DOHH2 (cell line): ENCODE measurements around the gene ECHS1.

ENCODE experiments used
- H3F3A ChIP-seq: fragments of 200-600 bp; sonication (generic), shearing (Covaris generic); 2 replicates; pipeline ENCODE4 v1.6.0; 2016; ENCODE audit warnings: antibody characterized with exemption, mild to moderate bottlenecking; ENCODE audit not compliant: control insufficient read depth, insufficient read depth
- H3K27ac ChIP-seq: fragments of 200-600 bp; sonication (generic); 2 replicates; pipeline ENCODE4 v1.5.1; 2014; ENCODE audit warnings: low read depth, mild to moderate bottlenecking, low read length, moderate library complexity
- H3K27me3 ChIP-seq: fragments of 200-600 bp; sonication (generic); 2 replicates; pipeline ENCODE4 v1.6.1; 2014; ENCODE audit warnings: mild to moderate bottlenecking, low read length, mixed read lengths; ENCODE audit not compliant: control insufficient read depth
- H3K36me3 ChIP-seq: fragments of 200-600 bp; sonication (generic); 2 replicates; pipeline ENCODE4 v1.6.1; 2014; ENCODE audit warnings: mild to moderate bottlenecking, low read length, moderate library complexity, mixed read lengths; ENCODE audit not compliant: control insufficient read depth
- H3K4me1 ChIP-seq: fragments of 200-600 bp; sonication (generic); 2 replicates; pipeline ENCODE4 v1.6.1; 2014; ENCODE audit warnings: mild to moderate bottlenecking, low read length, mixed read lengths; ENCODE audit not compliant: control insufficient read depth
- H3K4me2 ChIP-seq: fragments of 200-600 bp; sonication (generic); 2 replicates; pipeline ENCODE4 v1.6.0; 2014; ENCODE audit warnings: mild to moderate bottlenecking, low read length, moderate library complexity
- H3K4me3 ChIP-seq: fragments of 200-600 bp; sonication (generic); 2 replicates; pipeline ENCODE4 v1.5.1; 2014; ENCODE audit warnings: mild to moderate bottlenecking, low read length, mixed read lengths
- H3K79me2 ChIP-seq: fragments of 200-600 bp; sonication (generic); 2 replicates; pipeline ENCODE4 v1.6.1; 2014; ENCODE audit warnings: mild to moderate bottlenecking, low read length, mixed read lengths; ENCODE audit not compliant: control insufficient read depth
- H3K9me2 ChIP-seq: fragments of 200-600 bp; sonication (generic); replicated peaks from 2 replicates; pipeline ENCODE4 v1.6.1; 2014; ENCODE audit warnings: mild to moderate bottlenecking, low read length, mixed read lengths; ENCODE audit not compliant: control insufficient read depth
- H3K9me3 ChIP-seq: fragments of 200-600 bp; sonication (generic); 2 replicates; pipeline ENCODE4 v1.6.1; 2014; ENCODE audit warnings: antibody characterized with exemption, low read length, mixed read lengths; ENCODE audit not compliant: control insufficient read depth, insufficient read depth
- H4K20me1 ChIP-seq: fragments of 200-600 bp; sonication (generic); 2 replicates; pipeline ENCODE4 v1.6.0; 2014; ENCODE audit warnings: low read depth, mild to moderate bottlenecking, antibody characterized with exemption, low read length, moderate library complexity; ENCODE audit not compliant: control insufficient read depth, insufficient read depth
- CTCF ChIP-seq: fragments of 200-600 bp; sonication (generic); IDR thresholded peaks from one replicate; pipeline ENCODE4 v1.5.1; 2014; ENCODE audit warnings: antibody characterized with exemption, mild to moderate bottlenecking, low read depth, low read length; ENCODE audit not compliant: poor library complexity, severe bottlenecking
- EZH2phosphoT487 ChIP-seq: fragments of 200-600 bp; sonication (generic); IDR thresholded peaks from 2 replicates; pipeline ENCODE4 v1.6.1; 2017; ENCODE audit warnings: borderline replicate concordance, mild to moderate bottlenecking, antibody characterized with exemption, low read length, moderate library complexity, mixed read lengths

Gene ECHS1

GRCh38 chr10:133353202-133353959, 19.8 kb downstream of the ECHS1 start:
- no peaks in the 10 kb centered on the region for H4K20me1 ChIP-seq
- H3K79me2 ChIP-seq: no peaks in the 10 kb centered on the region
- H3K4me2 ChIP-seq: no peak overlapping the region
- no peaks in the 10 kb centered on the region for H3K36me3 ChIP-seq
- H3K27ac ChIP-seq: no peak overlapping the region
- H3K9me2 ChIP-seq: no peaks in the 10 kb centered on the region
- peaks cover 8% of the 10 kb centered on the region; the same call in 1 of the 2 replicates for H3K4me1 ChIP-seq
- no peaks in the 10 kb centered on the region for H3K27me3 ChIP-seq
- no peaks in the 10 kb centered on the region for H3K9me3 ChIP-seq
- TF ChIP-seq EZH2phosphoT487 (no peak), CTCF (no peak)
- H3F3A ChIP-seq: no peaks in the 10 kb centered on the region
- H3K4me3 ChIP-seq: no peak overlapping the region

- Histone ChIP-seq H4K20me1 (no peaks in the 10 kb centered on the region), H3K9me2 (no peaks in the 10 kb centered on the region), H3K36me3 (no peaks in the 10 kb centered on the region), H3F3A (no peaks in the 10 kb centered on the region), H3K4me3 (no peak overlapping the region), H3K27ac (no peak overlapping the region), H3K4me2 (no peak overlapping the region), H3K9me3 (no peaks in the 10 kb centered on the region), H3K79me2 (no peaks in the 10 kb centered on the region), H3K4me1 (peaks cover 3% of the 10 kb centered on the region; the same call in 1 of the 2 replicates), H3K27me3 (no peaks in the 10 kb centered on the region)
- TF ChIP-seq EZH2phosphoT487 (no peak), CTCF (no peak)
These were observed 21.5 kb downstream of the ECHS1 start for GRCh38 chr10:133351408-133352318.

GRCh38 chr10:133350950-133351329, 22.2 kb downstream of the ECHS1 start:
- Histone ChIP-seq H4K20me1 (no peaks in the 10 kb centered on the region), H3F3A (no peaks in the 10 kb centered on the region), H3K4me3 (no peak overlapping the region), H3K4me1 (no peaks in the 10 kb centered on the region; the same call in 1 of the 2 replicates), H3K9me3 (no peaks in the 10 kb centered on the region), H3K27ac (no peak overlapping the region), H3K4me2 (no peak overlapping the region), H3K36me3 (no peaks in the 10 kb centered on the region), H3K27me3 (no peaks in the 10 kb centered on the region), H3K79me2 (no peaks in the 10 kb centered on the region), H3K9me2 (no peaks in the 10 kb centered on the region)
- TF ChIP-seq EZH2phosphoT487: no peak
- no peak for TF ChIP-seq CTCF
